Effector memory CD8-positive, alpha-beta T cell (primary cell): ENCODE data around the gene CCND1.
"Not testable (repeated sequence)": the region's sequence is repeated elsewhere in the genome, so short reads cannot be mapped to it uniquely, and the experiment has no call there.

ENCODE experiments used
- ATAC-seq: fragments of 150-1000 bp; cut with Tn5 transposase; replicated peaks from 2 replicates; pipeline ENCODE4 v1.10.0; 2021; ENCODE audit warnings: mild to moderate bottlenecking, moderate library complexity
- DNase-seq, 3 experiments: peaks; one replicate each; pipeline ENCODE4 v3.0.0; 2021
- H3K27ac Mint-ChIP-seq, 2 donors: one replicate each; pipeline ENCODE4 v1.8.0; 2022; ENCODE audit warnings: mild to moderate bottlenecking in 2 of 2, mixed read lengths in 2 of 2, moderate library complexity in 2 of 2
- H3K27me3 Mint-ChIP-seq, 2 donors: one replicate each; pipeline ENCODE4 v1.8.0; 2022; ENCODE audit warnings: mixed read lengths in 2 of 2
- H3K36me3 Mint-ChIP-seq: one replicate; pipeline ENCODE4 v1.8.0; 2022; ENCODE audit warnings: mild to moderate bottlenecking, moderate library complexity, mixed read lengths; ENCODE audit not compliant: insufficient read depth
- H3K4me1 Mint-ChIP-seq, 2 donors: one replicate each; pipeline ENCODE4 v1.8.0; 2022; ENCODE audit warnings: low read depth in 2 of 2, mixed read lengths in 2 of 2
- H3K4me3 Mint-ChIP-seq, 2 donors: one replicate each; pipeline ENCODE4 v1.8.0; 2022; ENCODE audit warnings: mild to moderate bottlenecking in 2 of 2, mixed read lengths in 2 of 2, moderate library complexity in 2 of 2
- H3K9me3 Mint-ChIP-seq, 2 donors: one replicate each; pipeline ENCODE4 v1.8.0; 2022; ENCODE audit warnings: mixed read lengths in 2 of 2

The CCND1 gene

GRCh38 chr11:69605737-69606526, 35.0 kb upstream of the CCND1 start:
- Mint-ChIP-seq H3K4me3 (no peak overlapping the region), H3K36me3 (no peaks in the 10 kb centered on the region), H3K9me3 (no peaks in the 10 kb centered on the region), H3K27ac (no peak overlapping the region), H3K4me1 (no peaks in the 10 kb centered on the region), H3K27me3 (peaks cover 48 to 90% of the 10 kb centered on the region in 2 donors)
- ATAC-seq (no peak), DNase-seq (no peak)

GRCh38 chr11:69609351-69609750, 31.6 kb upstream of the CCND1 start:
- Mint-ChIP-seq H3K27me3 (peaks cover 40 to 75% of the 10 kb centered on the region in 2 donors), H3K4me1 (no peaks in the 10 kb centered on the region), H3K4me3 (no peak overlapping the region), H3K36me3 (no peaks in the 10 kb centered on the region), H3K27ac (no peak overlapping the region), H3K9me3 (no peaks in the 10 kb centered on the region)
- no peak for DNase-seq
- no peak for ATAC-seq

- H3K4me3 Mint-ChIP-seq: no peak overlapping the region
- H3K4me1 Mint-ChIP-seq: no peaks in the 10 kb centered on the region
- no peaks in the 10 kb centered on the region for H3K36me3 Mint-ChIP-seq
- H3K9me3 Mint-ChIP-seq: no peaks in the 10 kb centered on the region
- peaks cover 32 to 74% of the 10 kb centered on the region in 2 donors for H3K27me3 Mint-ChIP-seq
- no peak for ATAC-seq
- DNase-seq: no peak
- no peak overlapping the region for H3K27ac Mint-ChIP-seq
These were observed 29.1 kb upstream of the CCND1 start for GRCh38 chr11:69611548-69612526.

GRCh38 chr11:69613594-69613993, 27.4 kb upstream of the CCND1 start:
- DNase-seq (no peak), ATAC-seq (no peak)
- Mint-ChIP-seq H3K27me3 (peaks cover 39 to 74% of the 10 kb centered on the region in 2 donors), H3K4me1 (no peaks in the 10 kb centered on the region), H3K4me3 (no peak overlapping the region), H3K27ac (no peak overlapping the region), H3K9me3 (no peaks in the 10 kb centered on the region), H3K36me3 (no peaks in the 10 kb centered on the region)

- Mint-ChIP-seq H3K27ac (no peak overlapping the region), H3K27me3 (peaks cover 44 to 74% of the 10 kb centered on the region in 2 donors), H3K36me3 (no peaks in the 10 kb centered on the region), H3K9me3 (no peaks in the 10 kb centered on the region), H3K4me3 (no peak overlapping the region), H3K4me1 (no peaks in the 10 kb centered on the region)
- no peak for ATAC-seq
- no peak for DNase-seq
These were observed 26.9 kb upstream of the CCND1 start for GRCh38 chr11:69614085-69614484.

- Mint-ChIP-seq H3K9me3 (no peaks in the 10 kb centered on the region), H3K27ac (no peak overlapping the region), H3K4me3 (no peak overlapping the region), H3K4me1 (no peaks in the 10 kb centered on the region), H3K27me3 (peaks cover 52 to 78% of the 10 kb centered on the region in 2 donors), H3K36me3 (no peaks in the 10 kb centered on the region)
- DNase-seq (no peak), ATAC-seq (no peak)
These were observed 25.2 kb upstream of the CCND1 start for GRCh38 chr11:69615545-69616278.

GRCh38 chr11:69617220-69617619, 23.7 kb upstream of the CCND1 start:
- no peak overlapping the region for H3K27ac Mint-ChIP-seq
- H3K27me3 Mint-ChIP-seq: peaks cover 46 to 67% of the 10 kb centered on the region in 2 donors
- no peak for ATAC-seq
- no peaks in the 10 kb centered on the region for H3K36me3 Mint-ChIP-seq
- no peak for DNase-seq
- no peak overlapping the region for H3K4me3 Mint-ChIP-seq
- H3K4me1 Mint-ChIP-seq: no peaks in the 10 kb centered on the region
- H3K9me3 Mint-ChIP-seq: no peaks in the 10 kb centered on the region

- no peaks in the 10 kb centered on the region for H3K36me3 Mint-ChIP-seq
- H3K27ac Mint-ChIP-seq: no peak overlapping the region
- no peak overlapping the region for H3K4me3 Mint-ChIP-seq
- H3K9me3 Mint-ChIP-seq: no peaks in the 10 kb centered on the region
- ATAC-seq (no peak), DNase-seq (no peak)
- peaks cover 44 to 64% of the 10 kb centered on the region in 2 donors for H3K27me3 Mint-ChIP-seq
- no peaks in the 10 kb centered on the region for H3K4me1 Mint-ChIP-seq
These were observed 23.3 kb upstream of the CCND1 start for GRCh38 chr11:69617682-69618081.

- no peaks in the 10 kb centered on the region for H3K4me1 Mint-ChIP-seq
- no peak overlapping the region for H3K27ac Mint-ChIP-seq
- no peak overlapping the region for H3K4me3 Mint-ChIP-seq
- ATAC-seq: no peak
- DNase-seq: no peak
- no peaks in the 10 kb centered on the region for H3K9me3 Mint-ChIP-seq
- H3K36me3 Mint-ChIP-seq: no peaks in the 10 kb centered on the region
- peaks cover 44 to 64% of the 10 kb centered on the region in 2 donors for H3K27me3 Mint-ChIP-seq
These were observed 22.7 kb upstream of the CCND1 start for GRCh38 chr11:69618237-69618636.

GRCh38 chr11:69620683-69621290, 20.2 kb upstream of the CCND1 start:
- H3K27me3 Mint-ChIP-seq: peaks cover 40 to 64% of the 10 kb centered on the region in 2 donors
- H3K9me3 Mint-ChIP-seq: no peaks in the 10 kb centered on the region
- H3K4me1 Mint-ChIP-seq: no peaks in the 10 kb centered on the region
- DNase-seq (no peak), ATAC-seq (no peak)
- no peak overlapping the region for H3K4me3 Mint-ChIP-seq
- H3K27ac Mint-ChIP-seq: no peak overlapping the region
- H3K36me3 Mint-ChIP-seq: no peaks in the 10 kb centered on the region

GRCh38 chr11:69622097-69622681, 18.8 kb upstream of the CCND1 start:
- not testable (repeated sequence) for H3K4me1 Mint-ChIP-seq, H3K27ac Mint-ChIP-seq, DNase-seq, ATAC-seq, H3K36me3 Mint-ChIP-seq, H3K9me3 Mint-ChIP-seq, H3K4me3 Mint-ChIP-seq
- H3K27me3 Mint-ChIP-seq: peaks cover 44 to 64% of the 10 kb centered on the region in 2 donors

- Mint-ChIP-seq H3K27me3 (peaks cover 34 to 58% of the 10 kb centered on the region in 2 donors), H3K9me3 (peaks cover 0 to 2% of the 10 kb centered on the region in 2 donors), H3K4me3 (no peak overlapping the region), H3K4me1 (no peaks in the 10 kb centered on the region), H3K36me3 (no peaks in the 10 kb centered on the region), H3K27ac (no peak overlapping the region)
- DNase-seq (no peak), ATAC-seq (no peak)
These were observed 16.7 kb upstream of the CCND1 start for GRCh38 chr11:69624293-69624692.
